Liver (tissue), 9 donors: ENCODE measurements around the gene OAS1. TPM values are rescaled to one million over a fixed set of nuclear protein-coding genes. Genes with fewer than 3 reads are reported as not detected.

Experiments
- DNase-seq: peaks from one replicate; pipeline ENCODE4 v3.0.0-alpha.2; 2017; ENCODE audit warnings: low spot score
- H3K27ac ChIP-seq, 2 donors: one replicate each; pipeline ENCODE4 v1.7.0; 2013; ENCODE audit warnings: inconsistent platforms in 2 of 2, low read length in 2 of 2, control low read depth in 1 of 2, low read depth in 1 of 2, mild to moderate bottlenecking in 1 of 2
- H3K27me3 ChIP-seq, 4 donors: one replicate each; pipeline versions ENCODE4 v1.6.1 to v1.7.0; 2013; ENCODE audit warnings: low read length in 3 of 4, inconsistent platforms in 1 of 4, mild to moderate bottlenecking in 1 of 4, moderate library complexity in 1 of 4; ENCODE audit not compliant: control insufficient read depth in 4 of 4, insufficient read depth in 4 of 4
- H3K36me3 ChIP-seq, 4 donors: one replicate each; pipeline versions ENCODE4 v1.6.1 to v1.7.0; 2013; ENCODE audit warnings: low read length in 3 of 4, mild to moderate bottlenecking in 3 of 4, low read depth in 1 of 4, moderate library complexity in 1 of 4; ENCODE audit not compliant: control insufficient read depth in 4 of 4, insufficient read depth in 3 of 4
- H3K4me1 ChIP-seq, 4 donors: one replicate each; pipeline versions ENCODE4 v1.6.1 to v1.7.0; 2013; ENCODE audit warnings: low read length in 3 of 4, mild to moderate bottlenecking in 3 of 4, moderate library complexity in 1 of 4; ENCODE audit not compliant: control insufficient read depth in 4 of 4, insufficient read depth in 4 of 4
- H3K4me3 ChIP-seq, 3 donors: one replicate each; pipeline versions ENCODE4 v1.6.1 to v1.7.0; 2013; ENCODE audit warnings: low read length in 3 of 3, control low read depth in 1 of 3, low read depth in 1 of 3, mild to moderate bottlenecking in 1 of 3
- H3K9ac ChIP-seq, 2 donors: one replicate each; pipeline ENCODE4 v1.7.0; 2013; ENCODE audit warnings: low read length in 2 of 2, mild to moderate bottlenecking in 2 of 2, moderate library complexity in 2 of 2, control low read depth in 1 of 2, low read depth in 1 of 2
- H3K9me3 ChIP-seq, 4 donors: one replicate each; pipeline versions ENCODE4 v1.6.1 to v1.7.0; 2013; ENCODE audit warnings: low read length in 3 of 4; ENCODE audit not compliant: control insufficient read depth in 4 of 4
- EGR1 ChIP-seq, 2 donors: IDR thresholded peaks; 2 replicates each; pipeline ENCODE4 v1.6.1; 2016 to 2018; ENCODE audit warnings: antibody characterized with exemption in 2 of 2, low read depth in 2 of 2
- FOXA1 ChIP-seq: IDR thresholded peaks from 2 replicates; pipeline ENCODE4 v1.6.1; 2016; ENCODE audit warnings: antibody characterized with exemption
- FOXA2 ChIP-seq: IDR thresholded peaks from 2 replicates; pipeline ENCODE4 v1.6.1; 2016; ENCODE audit warnings: antibody characterized with exemption
- GABPA ChIP-seq, 2 donors: IDR thresholded peaks in 1 of 2; conservative IDR thresholded peaks in 1 of 2; 2 replicates each; pipeline ENCODE4 v1.6.1; 2016; ENCODE audit warnings: antibody characterized with exemption in 2 of 2, mild to moderate bottlenecking in 1 of 2, moderate library complexity in 1 of 2
- HNF4A ChIP-seq, 2 donors: conservative IDR thresholded peaks; 2 replicates each; pipeline ENCODE4 v1.6.1; 2016; ENCODE audit warnings: antibody characterized with exemption in 2 of 2, mild to moderate bottlenecking in 2 of 2
- HNF4G ChIP-seq: IDR thresholded peaks from 2 replicates; pipeline ENCODE4 v1.6.1; 2016; ENCODE audit warnings: antibody characterized with exemption
- JUND ChIP-seq, 2 donors: IDR thresholded peaks; 2 replicates each; pipeline ENCODE4 v1.6.1; 2016; ENCODE audit warnings: antibody characterized with exemption in 2 of 2
- NR2F2 ChIP-seq: IDR thresholded peaks from 2 replicates; pipeline ENCODE4 v1.6.1; 2016; ENCODE audit warnings: antibody characterized with exemption
- RAD21 ChIP-seq, 2 donors: IDR thresholded peaks; 2 replicates each; pipeline ENCODE4 v1.6.1; 2016; ENCODE audit warnings: antibody characterized with exemption in 2 of 2, mild to moderate bottlenecking in 2 of 2
- RXRA ChIP-seq, 2 donors: IDR thresholded peaks; 2 replicates each; pipeline ENCODE4 v1.6.1; 2017 to 2018; ENCODE audit warnings: antibody characterized with exemption in 2 of 2, mild to moderate bottlenecking in 1 of 2
- SP1 ChIP-seq: IDR thresholded peaks from 2 replicates; pipeline ENCODE4 v1.6.1; 2018; ENCODE audit warnings: antibody characterized with exemption, mild to moderate bottlenecking
- TAF1 ChIP-seq: conservative IDR thresholded peaks from 2 replicates; pipeline ENCODE4 v1.6.1; 2016; ENCODE audit warnings: antibody characterized with exemption, mild to moderate bottlenecking
- YY1 ChIP-seq: IDR thresholded peaks from 2 replicates; pipeline ENCODE4 v1.6.1; 2016; ENCODE audit warnings: antibody characterized with exemption, mild to moderate bottlenecking
- WGBS: extraction: QIAGEN DNeasy Blood & Tissue Kit; methylation state at CpG from one replicate; pipeline ENCODE4 v1.1.7; 2013; 5-methylcytosine and 5-hydroxymethylcytosine counted together
- polyA plus RNA-seq, 2 donors: library from polyadenylated mRNA; stranded (reverse) in 1 of 2; unstranded in 1 of 2; fragments of 200-250 nt in 1 of 2; fragments of >200 nt in 1 of 2; fragmentation: Nextera tagmentation in 1 of 2; extraction: Ambion mirVana in 1 of 2; gene quantifications; one replicate each; pipeline versions ENCODE4 v1.2.1 to v1.2.3, GENCODE V29; 2013 to 2015
- total RNA-seq, 2 donors: library from RNA; depleted of rRNA; stranded (reverse); fragments of >200 nt; gene quantifications; one replicate each; pipeline ENCODE4 v1.2.3, GENCODE V29; 2014
- TF ChIP-seq, protein P1 (sequence below): IDR thresholded peaks from 2 replicates; pipeline ENCODE4 v1.6.1; 2016; ENCODE audit warnings: antibody characterized with exemption
- TF ChIP-seq, protein P2 (sequence below): IDR thresholded peaks from 2 replicates; pipeline ENCODE4 v1.6.1; 2016; ENCODE audit warnings: antibody characterized with exemption
- TF ChIP-seq, protein P3 (sequence below): fragments of 150-350 bp; IDR thresholded peaks from 2 replicates; pipeline ENCODE4 v1.5.1; 2017; ENCODE audit warnings: improper control_type of control experiment, low read depth, low read length; ENCODE audit not compliant: missing input control
- TF ChIP-seq, protein P4 (sequence below): IDR thresholded peaks from 2 replicates; pipeline ENCODE4 v1.6.1; 2016; ENCODE audit warnings: antibody characterized with exemption, mild to moderate bottlenecking
- donor health status: healthy.
- donor health status: healthy.
- donor health status: healthy.
- donor health status: healthy.
- donor health status: healthy.

The OAS1 gene
- total and polyA plus RNA-seq, 4 donors: 20.5 to 26.0 (median 23.4) TPM

DNA sequence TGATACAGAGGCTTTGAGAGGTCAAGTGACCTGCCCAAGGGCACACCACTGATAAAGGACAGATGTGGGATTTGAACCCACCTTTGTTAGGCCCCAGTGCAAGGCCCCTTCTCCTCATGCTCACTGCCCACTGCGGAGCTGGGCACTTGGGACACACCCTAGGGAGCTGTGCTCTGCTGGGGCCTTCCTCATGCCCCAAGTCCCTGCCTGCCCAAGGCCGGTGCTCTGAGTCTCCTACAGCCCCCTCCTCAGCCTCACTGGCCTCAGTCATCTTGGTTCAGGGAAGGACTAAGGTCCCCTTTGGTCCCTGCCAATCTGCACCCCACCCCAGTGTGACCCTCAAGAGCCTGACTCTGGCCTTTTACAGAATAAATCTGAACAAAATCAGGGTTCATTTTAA is 23.6 kb downstream of the OAS1 start:
- no peaks in the 10 kb centered on the region for H3K27me3 ChIP-seq
- no peak for DNase-seq
- H3K9ac ChIP-seq: no peak overlapping the region
- peaks cover under 1 to 3% (median under 1%) of the 10 kb centered on the region in 4 donors for H3K4me1 ChIP-seq
- 97% methylated on average over 2 of the region's 2 CpGs for WGBS
- no peaks in the 10 kb centered on the region for H3K36me3 ChIP-seq
- TF ChIP-seq, protein P1, sequence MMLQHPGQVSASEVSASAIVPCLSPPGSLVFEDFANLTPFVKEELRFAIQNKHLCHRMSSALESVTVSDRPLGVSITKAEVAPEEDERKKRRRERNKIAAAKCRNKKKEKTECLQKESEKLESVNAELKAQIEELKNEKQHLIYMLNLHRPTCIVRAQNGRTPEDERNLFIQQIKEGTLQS: no peak
- TF ChIP-seq SP1: no peak
- H3K27ac ChIP-seq: no peak overlapping the region
- H3K4me3 ChIP-seq: no peak overlapping the region
- H3K9me3 ChIP-seq: no peaks in the 10 kb centered on the region

DNA sequence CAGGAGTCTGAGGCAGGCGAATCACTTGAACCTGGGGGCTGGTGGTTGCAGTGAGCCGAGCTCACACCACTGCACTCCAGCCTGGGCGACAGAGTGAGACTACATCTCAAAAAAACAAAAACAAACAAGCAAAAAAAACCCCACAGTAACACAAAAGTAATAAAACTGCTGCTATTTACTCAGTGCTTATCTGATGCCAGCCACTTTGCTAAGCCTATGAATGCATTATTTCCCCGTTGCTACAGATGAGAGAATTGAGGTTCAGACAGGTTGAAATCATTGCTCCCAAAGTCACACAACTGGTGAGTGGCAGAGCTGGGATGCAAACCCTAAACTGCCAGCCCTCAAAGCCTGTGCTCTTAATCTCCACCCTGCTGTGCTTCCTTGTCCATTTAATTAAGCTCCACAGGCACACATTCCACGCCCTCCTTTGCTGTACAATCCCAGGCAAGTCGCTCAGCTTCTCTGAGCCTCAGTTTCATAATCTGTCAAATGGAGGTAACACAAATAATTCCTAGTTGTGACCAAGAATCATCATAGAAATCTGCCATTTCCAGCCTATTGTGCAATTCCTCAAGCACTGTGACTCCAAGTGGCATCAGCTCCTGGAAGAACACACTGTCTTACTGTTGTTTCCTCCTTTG is 25.8 kb downstream of the OAS1 start:
- Histone ChIP-seq H3K9me3 (no peaks in the 10 kb centered on the region), H3K36me3 (no peaks in the 10 kb centered on the region), H3K4me3 (no peak overlapping the region), H3K27me3 (no peaks in the 10 kb centered on the region), H3K4me1 (no peaks in the 10 kb centered on the region), H3K27ac (no peak overlapping the region), H3K9ac (no peak overlapping the region)
- 80% methylated on average over 6 of the region's 6 CpGs for WGBS
- no peak for DNase-seq
- TF ChIP-seq HNF4A (conservative IDR thresholded peaks at IDR 0.05): no peak
- TF ChIP-seq NR2F2: no peak
- TF ChIP-seq YY1: no peak
- TF ChIP-seq EGR1 (IDR thresholded peaks at IDR 0.05; ENCODE audit: low read depth in 2 of 2): no peak
- TF ChIP-seq, protein P2, sequence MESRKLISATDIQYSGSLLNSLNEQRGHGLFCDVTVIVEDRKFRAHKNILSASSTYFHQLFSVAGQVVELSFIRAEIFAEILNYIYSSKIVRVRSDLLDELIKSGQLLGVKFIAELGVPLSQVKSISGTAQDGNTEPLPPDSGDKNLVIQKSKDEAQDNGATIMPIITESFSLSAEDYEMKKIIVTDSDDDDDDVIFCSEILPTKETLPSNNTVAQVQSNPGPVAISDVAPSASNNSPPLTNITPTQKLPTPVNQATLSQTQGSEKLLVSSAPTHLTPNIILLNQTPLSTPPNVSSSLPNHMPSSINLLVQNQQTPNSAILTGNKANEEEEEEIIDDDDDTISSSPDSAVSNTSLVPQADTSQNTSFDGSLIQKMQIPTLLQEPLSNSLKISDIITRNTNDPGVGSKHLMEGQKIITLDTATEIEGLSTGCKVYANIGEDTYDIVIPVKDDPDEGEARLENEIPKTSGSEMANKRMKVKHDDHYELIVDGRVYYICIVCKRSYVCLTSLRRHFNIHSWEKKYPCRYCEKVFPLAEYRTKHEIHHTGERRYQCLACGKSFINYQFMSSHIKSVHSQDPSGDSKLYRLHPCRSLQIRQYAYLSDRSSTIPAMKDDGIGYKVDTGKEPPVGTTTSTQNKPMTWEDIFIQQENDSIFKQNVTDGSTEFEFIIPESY: no peak
- no peak for TF ChIP-seq SP1
- no peak for TF ChIP-seq TAF1

DNA sequence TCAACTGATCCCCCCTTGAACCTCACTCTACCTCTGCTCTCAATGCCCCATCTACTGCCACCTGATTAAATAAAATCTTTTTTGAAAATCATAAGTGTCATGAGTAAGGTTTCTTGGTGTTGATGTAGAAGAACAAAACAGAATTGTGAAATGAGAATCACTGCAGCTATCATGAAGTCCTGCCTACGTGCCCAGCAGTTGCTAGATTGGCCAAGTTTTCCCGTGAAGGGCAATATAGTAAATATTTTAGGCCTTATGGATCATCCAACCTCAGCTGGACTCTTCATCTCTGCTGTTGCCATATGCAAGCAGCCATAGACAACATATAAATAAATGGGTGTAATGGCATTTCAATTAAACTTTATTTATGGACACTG is 26.4 kb downstream of the OAS1 start:
- Histone ChIP-seq H3K4me1 (no peaks in the 10 kb centered on the region), H3K27me3 (no peaks in the 10 kb centered on the region), H3K36me3 (no peaks in the 10 kb centered on the region), H3K4me3 (no peak overlapping the region), H3K9ac (no peak overlapping the region), H3K27ac (no peak overlapping the region), H3K9me3 (no peaks in the 10 kb centered on the region)
- DNase-seq: no peak
- WGBS: 86% methylated on average over 2 of the region's 2 CpGs
- no peak for TF ChIP-seq RXRA (IDR thresholded peaks at IDR 0.05)
- TF ChIP-seq TAF1: no peak
- no peak for TF ChIP-seq HNF4A (conservative IDR thresholded peaks at IDR 0.05)
- TF ChIP-seq, protein P1: no peak
- no peak for TF ChIP-seq FOXA2
- no peak for TF ChIP-seq HNF4G
- TF ChIP-seq, protein P2: no peak
- no peak for TF ChIP-seq JUND (IDR thresholded peaks at IDR 0.05)
- TF ChIP-seq EGR1 (IDR thresholded peaks at IDR 0.05; ENCODE audit: low read depth in 2 of 2): no peak
- no peak for TF ChIP-seq GABPA (IDR thresholded peaks at IDR 0.05 in 1 of 2, conservative IDR thresholded peaks at IDR 0.05 in 1 of 2)
- no peak for TF ChIP-seq SP1
- no peak for TF ChIP-seq RAD21 (IDR thresholded peaks at IDR 0.05)
- no peak for TF ChIP-seq YY1
- TF ChIP-seq FOXA1: no peak
- TF ChIP-seq, protein P3, sequence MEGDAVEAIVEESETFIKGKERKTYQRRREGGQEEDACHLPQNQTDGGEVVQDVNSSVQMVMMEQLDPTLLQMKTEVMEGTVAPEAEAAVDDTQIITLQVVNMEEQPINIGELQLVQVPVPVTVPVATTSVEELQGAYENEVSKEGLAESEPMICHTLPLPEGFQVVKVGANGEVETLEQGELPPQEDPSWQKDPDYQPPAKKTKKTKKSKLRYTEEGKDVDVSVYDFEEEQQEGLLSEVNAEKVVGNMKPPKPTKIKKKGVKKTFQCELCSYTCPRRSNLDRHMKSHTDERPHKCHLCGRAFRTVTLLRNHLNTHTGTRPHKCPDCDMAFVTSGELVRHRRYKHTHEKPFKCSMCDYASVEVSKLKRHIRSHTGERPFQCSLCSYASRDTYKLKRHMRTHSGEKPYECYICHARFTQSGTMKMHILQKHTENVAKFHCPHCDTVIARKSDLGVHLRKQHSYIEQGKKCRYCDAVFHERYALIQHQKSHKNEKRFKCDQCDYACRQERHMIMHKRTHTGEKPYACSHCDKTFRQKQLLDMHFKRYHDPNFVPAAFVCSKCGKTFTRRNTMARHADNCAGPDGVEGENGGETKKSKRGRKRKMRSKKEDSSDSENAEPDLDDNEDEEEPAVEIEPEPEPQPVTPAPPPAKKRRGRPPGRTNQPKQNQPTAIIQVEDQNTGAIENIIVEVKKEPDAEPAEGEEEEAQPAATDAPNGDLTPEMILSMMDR: no peak
- TF ChIP-seq NR2F2: no peak
- TF ChIP-seq, protein P4, sequence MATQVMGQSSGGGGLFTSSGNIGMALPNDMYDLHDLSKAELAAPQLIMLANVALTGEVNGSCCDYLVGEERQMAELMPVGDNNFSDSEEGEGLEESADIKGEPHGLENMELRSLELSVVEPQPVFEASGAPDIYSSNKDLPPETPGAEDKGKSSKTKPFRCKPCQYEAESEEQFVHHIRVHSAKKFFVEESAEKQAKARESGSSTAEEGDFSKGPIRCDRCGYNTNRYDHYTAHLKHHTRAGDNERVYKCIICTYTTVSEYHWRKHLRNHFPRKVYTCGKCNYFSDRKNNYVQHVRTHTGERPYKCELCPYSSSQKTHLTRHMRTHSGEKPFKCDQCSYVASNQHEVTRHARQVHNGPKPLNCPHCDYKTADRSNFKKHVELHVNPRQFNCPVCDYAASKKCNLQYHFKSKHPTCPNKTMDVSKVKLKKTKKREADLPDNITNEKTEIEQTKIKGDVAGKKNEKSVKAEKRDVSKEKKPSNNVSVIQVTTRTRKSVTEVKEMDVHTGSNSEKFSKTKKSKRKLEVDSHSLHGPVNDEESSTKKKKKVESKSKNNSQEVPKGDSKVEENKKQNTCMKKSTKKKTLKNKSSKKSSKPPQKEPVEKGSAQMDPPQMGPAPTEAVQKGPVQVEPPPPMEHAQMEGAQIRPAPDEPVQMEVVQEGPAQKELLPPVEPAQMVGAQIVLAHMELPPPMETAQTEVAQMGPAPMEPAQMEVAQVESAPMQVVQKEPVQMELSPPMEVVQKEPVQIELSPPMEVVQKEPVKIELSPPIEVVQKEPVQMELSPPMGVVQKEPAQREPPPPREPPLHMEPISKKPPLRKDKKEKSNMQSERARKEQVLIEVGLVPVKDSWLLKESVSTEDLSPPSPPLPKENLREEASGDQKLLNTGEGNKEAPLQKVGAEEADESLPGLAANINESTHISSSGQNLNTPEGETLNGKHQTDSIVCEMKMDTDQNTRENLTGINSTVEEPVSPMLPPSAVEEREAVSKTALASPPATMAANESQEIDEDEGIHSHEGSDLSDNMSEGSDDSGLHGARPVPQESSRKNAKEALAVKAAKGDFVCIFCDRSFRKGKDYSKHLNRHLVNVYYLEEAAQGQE: no peak
